ENCODE data around the gene SH3RF3. TPM values are rescaled to one million over a fixed set of nuclear protein-coding genes. Genes with fewer than 3 reads are reported as not detected.

Gene SH3RF3
- polyA plus RNA-seq, 1 of the 3 experiments (the other 2 are of a cell fraction): 1.9 TPM

DNA sequence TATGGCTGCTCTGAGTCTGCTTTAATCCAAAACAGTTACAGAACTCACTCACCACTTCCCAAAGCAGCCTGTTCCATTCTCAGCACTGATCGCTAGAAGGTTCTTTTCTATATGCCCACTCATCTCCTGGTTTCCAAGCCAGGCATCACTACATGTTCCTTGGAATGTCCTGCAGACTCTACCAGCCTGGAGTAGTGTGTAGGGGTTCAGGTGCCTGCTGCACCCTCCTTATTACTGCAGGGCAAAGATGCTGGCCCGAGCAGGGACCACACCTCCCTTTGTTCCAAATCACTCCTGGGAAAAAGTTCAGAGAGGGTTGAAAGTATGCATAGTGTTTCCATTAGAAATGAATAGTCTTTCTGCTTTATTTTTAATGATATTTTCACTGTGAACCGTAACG, 196.6 kb downstream of the SH3RF3 start:
- Histone ChIP-seq H3K4me1 (ENCODE audit: control insufficient read depth in 1 of 2, insufficient read depth in 2 of 2, low read depth in 1 of 2, low read length in 1 of 2) (peaks cover 4 to 29% of the 10 kb centered on the region in 2 experiments), H3K36me3 (replicated peaks in 1 of 2; ENCODE audit: control insufficient read depth in 1 of 2, insufficient read depth in 2 of 2, low read length in 1 of 2) (no peaks in the 10 kb centered on the region), H4K20me1 (ENCODE audit: insufficient read depth) (no peaks in the 10 kb centered on the region), H3K4me3 (ENCODE audit: low read depth in 2 of 2, low read length in 1 of 2) (no peak overlapping the region), H3F3A (replicated peaks; ENCODE audit: insufficient read depth) (peaks cover 3% of the 10 kb centered on the region), H3K79me2 (ENCODE audit: insufficient read depth) (peaks cover 40% of the 10 kb centered on the region; the same call in 1 of the 2 replicates), H3K9me3 (no peaks in the 10 kb centered on the region), H2AFZ (ENCODE audit: low read depth) (no peak overlapping the region), H3K27ac (ENCODE audit: low read depth in 2 of 2, low read length in 1 of 2) (peak overlapping the region in 1 of 2 experiments; percentile 60; a peak in 2 of 4 replicates), H3K9ac (no peak overlapping the region), H3K4me2 (peak overlapping the region; percentile 44), H3K9me2 (no peaks in the 10 kb centered on the region), H3K27me3 (ENCODE audit: insufficient read depth) (no peaks in the 10 kb centered on the region)
- POLR2A ChIA-PET: no interaction called here
- no peak for TF ChIP-seq FOXM1 (IDR thresholded peaks at IDR 0.05; ENCODE audit: low read depth)
- TF ChIP-seq, protein P1, sequence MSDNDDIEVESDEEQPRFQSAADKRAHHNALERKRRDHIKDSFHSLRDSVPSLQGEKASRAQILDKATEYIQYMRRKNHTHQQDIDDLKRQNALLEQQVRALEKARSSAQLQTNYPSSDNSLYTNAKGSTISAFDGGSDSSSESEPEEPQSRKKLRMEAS (IDR thresholded peaks at IDR 0.05; ENCODE audit: low read depth): no peak
- no peak for TF ChIP-seq FOSL2 (IDR thresholded peaks at IDR 0.05; ENCODE audit: borderline replicate concordance, low read depth)
- no peak for TF ChIP-seq CHD2 (IDR thresholded peaks at IDR 0.05; ENCODE audit: low read length, partially characterized antibody)
- TF ChIP-seq EZH2phosphoT487 (IDR thresholded peaks at IDR 0.05; ENCODE audit: borderline replicate concordance, low read depth): no peak
- TF ChIP-seq ELF1 (IDR thresholded peaks at IDR 0.05): no peak
- no peak for DNase-seq
- 91% methylated on average over 4 of the region's 4 CpGs for WGBS (ENCODE audit: low lambda C conversion rate)
- CTCF ChIA-PET: no interaction called here

DNA sequence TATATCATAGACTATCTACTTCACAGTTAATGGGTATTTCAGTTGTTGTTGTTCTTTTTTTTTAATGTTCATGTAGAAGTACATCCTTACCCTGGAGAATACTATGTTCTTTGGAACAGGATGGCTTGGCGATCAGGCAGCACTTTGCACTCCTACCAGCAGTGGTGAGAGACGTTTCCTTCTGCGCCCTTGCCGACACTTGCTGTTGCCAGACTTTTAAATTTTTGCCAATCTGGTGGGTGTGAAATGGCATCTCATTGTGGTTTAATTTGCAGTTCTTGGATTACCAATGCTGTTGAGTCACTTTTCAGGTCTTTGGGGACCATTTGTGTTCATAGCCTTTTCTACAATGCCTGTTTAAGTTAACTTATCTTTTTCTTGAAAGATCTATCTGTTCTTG, 197.3 kb downstream of the SH3RF3 start:
- peaks cover 10 to 37% of the 10 kb centered on the region in 2 experiments for H3K4me1 ChIP-seq (ENCODE audit: control insufficient read depth in 1 of 2, insufficient read depth in 2 of 2, low read depth in 1 of 2, low read length in 1 of 2)

More for the DNA sequence above, 197.3 kb downstream of the SH3RF3 start:
- Histone ChIP-seq H3K27ac (ENCODE audit: low read depth in 2 of 2, low read length in 1 of 2) (no peak overlapping the region), H3K9me3 (no peaks in the 10 kb centered on the region), H3K4me2 (no peak overlapping the region), H3F3A (replicated peaks; ENCODE audit: insufficient read depth) (peaks cover 4% of the 10 kb centered on the region), H3K79me2 (ENCODE audit: insufficient read depth) (peaks cover 40% of the 10 kb centered on the region; the same call in 1 of the 2 replicates), H4K20me1 (ENCODE audit: insufficient read depth) (no peaks in the 10 kb centered on the region), H3K4me3 (ENCODE audit: low read depth in 2 of 2, low read length in 1 of 2) (no peak overlapping the region), H3K36me3 (replicated peaks in 1 of 2; ENCODE audit: control insufficient read depth in 1 of 2, insufficient read depth in 2 of 2, low read length in 1 of 2) (no peaks in the 10 kb centered on the region), H3K27me3 (ENCODE audit: insufficient read depth) (no peaks in the 10 kb centered on the region), H3K9me2 (no peaks in the 10 kb centered on the region), H3K9ac (no peak overlapping the region), H2AFZ (ENCODE audit: low read depth) (no peak overlapping the region)
- ChIA-PET POLR2A (no interaction called here), CTCF (no interaction called here)
- TF ChIP-seq, protein P2, sequence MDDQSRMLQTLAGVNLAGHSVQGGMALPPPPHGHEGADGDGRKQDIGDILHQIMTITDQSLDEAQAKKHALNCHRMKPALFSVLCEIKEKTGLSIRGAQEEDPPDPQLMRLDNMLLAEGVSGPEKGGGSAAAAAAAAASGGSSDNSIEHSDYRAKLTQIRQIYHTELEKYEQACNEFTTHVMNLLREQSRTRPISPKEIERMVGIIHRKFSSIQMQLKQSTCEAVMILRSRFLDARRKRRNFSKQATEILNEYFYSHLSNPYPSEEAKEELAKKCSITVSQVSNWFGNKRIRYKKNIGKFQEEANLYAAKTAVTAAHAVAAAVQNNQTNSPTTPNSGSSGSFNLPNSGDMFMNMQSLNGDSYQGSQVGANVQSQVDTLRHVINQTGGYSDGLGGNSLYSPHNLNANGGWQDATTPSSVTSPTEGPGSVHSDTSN (IDR thresholded peaks at IDR 0.05): no peak
- no peak for TF ChIP-seq NRF1 (IDR thresholded peaks at IDR 0.05; ENCODE audit: low read depth, low read length)
- TF ChIP-seq MEF2A (IDR thresholded peaks at IDR 0.05; ENCODE audit: borderline replicate concordance, low read depth): no peak
- TF ChIP-seq, protein P3, sequence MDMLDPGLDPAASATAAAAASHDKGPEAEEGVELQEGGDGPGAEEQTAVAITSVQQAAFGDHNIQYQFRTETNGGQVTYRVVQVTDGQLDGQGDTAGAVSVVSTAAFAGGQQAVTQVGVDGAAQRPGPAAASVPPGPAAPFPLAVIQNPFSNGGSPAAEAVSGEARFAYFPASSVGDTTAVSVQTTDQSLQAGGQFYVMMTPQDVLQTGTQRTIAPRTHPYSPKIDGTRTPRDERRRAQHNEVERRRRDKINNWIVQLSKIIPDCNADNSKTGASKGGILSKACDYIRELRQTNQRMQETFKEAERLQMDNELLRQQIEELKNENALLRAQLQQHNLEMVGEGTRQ (IDR thresholded peaks at IDR 0.05; ENCODE audit: borderline replicate concordance, low read depth, low read length): no peak
- no peak for TF ChIP-seq JUND (IDR thresholded peaks at IDR 0.05)
- no peak for TF ChIP-seq SIN3A (IDR thresholded peaks at IDR 0.05; ENCODE audit: borderline replicate concordance, low read depth, low read length)
- no peak for TF ChIP-seq ELF1 (IDR thresholded peaks at IDR 0.05)
- 95% methylated on average over 4 of the region's 4 CpGs for WGBS (ENCODE audit: low lambda C conversion rate)
- DNase-seq: no peak

All from SK-N-SH (cell line).